B cell (primary cell): ENCODE measurements around the gene FIBCD1. TPM values are rescaled to one million over a fixed set of nuclear protein-coding genes. Genes with fewer than 3 reads are reported as not detected.

ENCODE experiments used
- ATAC-seq: fragments of 200-7000 bp; cut with Tn5 transposase; one replicate; pipeline ENCODE4 v1.10.0; 2021; ENCODE audit warnings: low read depth, mild to moderate bottlenecking, moderate number of reproducible peaks, moderate library complexity
- CTCF ChIA-PET: fragments of 350-600 bp; sonication (Branson Sonifier 250); formaldehyde crosslinking; loops from one replicate; lab custom pipeline; 2021; ENCODE audit warnings: antibody characterized with exemption, inconsistent platforms; lab: Charles Lee
- POLR2A ChIA-PET: fragments of 350-600 bp; sonication (Branson Sonifier 250); formaldehyde crosslinking; loops from one replicate; lab custom pipeline; 2021; ENCODE audit warnings: antibody characterized with exemption; lab: Charles Lee
- DNase-seq: peaks from one replicate; pipeline ENCODE4 v3.0.0; 2013
- H2AFZ ChIP-seq: 2 replicates; pipeline ENCODE4 v1.6.1; 2012; ENCODE audit warnings: mild to moderate bottlenecking, low read depth, low read length; ENCODE audit not compliant: insufficient read depth, poor library complexity, severe bottlenecking
- H3K27ac ChIP-seq, 2 donors: 1 replicate in 1 of 2; 2 replicates in 1 of 2; pipeline ENCODE4 v1.5.1; 2012 to 2013; ENCODE audit warnings: low read length in 2 of 2, mild to moderate bottlenecking in 2 of 2, moderate library complexity in 1 of 2
- H3K27me3 ChIP-seq, 4 experiments: fragments of 200-600 bp in 1 of 4; sonication (generic) in 1 of 4; replicated peaks in 1 of 4; 1 replicate in 2 of 4; 2 replicates in 2 of 4; pipeline versions ENCODE4 v1.6.1 to v1.7.0; 2013 to 2016; ENCODE audit warnings: low read length in 3 of 4, mild to moderate bottlenecking in 2 of 4, mixed read lengths in 1 of 4, moderate library complexity in 1 of 4; ENCODE audit not compliant: insufficient read depth in 4 of 4, control insufficient read depth in 3 of 4; ENCODE audit errors: control extremely low read depth in 1 of 4
- H3K36me3 ChIP-seq, 2 experiments: replicated peaks in 1 of 2; 1 replicate in 1 of 2; 2 replicates in 1 of 2; pipeline versions ENCODE4 v1.6.1 to v1.7.1; 2013; ENCODE audit warnings: low read length in 1 of 2; ENCODE audit not compliant: insufficient read depth in 2 of 2, control insufficient read depth in 1 of 2; ENCODE audit errors: control extremely low read depth in 1 of 2, extremely low read depth in 1 of 2
- H3K4me1 ChIP-seq, 2 donors: fragments of 200-600 bp in 1 of 2; sonication (generic) in 1 of 2; 1 replicate in 1 of 2; 2 replicates in 1 of 2; pipeline versions ENCODE4 v1.5.1 to v1.6.1; 2013 to 2017; ENCODE audit warnings: low read length in 2 of 2; ENCODE audit not compliant: control insufficient read depth in 2 of 2, insufficient read depth in 2 of 2
- H3K4me2 ChIP-seq: replicated peaks from 2 replicates; pipeline ENCODE3; 2012; ENCODE audit warnings: mild to moderate bottlenecking, low read depth, low read length; ENCODE audit not compliant: poor library complexity, severe bottlenecking
- H3K4me3 ChIP-seq, 5 experiments: fragments of 200-600 bp in 1 of 5; sonication (generic) in 1 of 5; 1 replicate in 3 of 5; 2 replicates in 2 of 5; pipeline versions ENCODE4 v1.5.1 to v1.7.0; 2011 to 2016; ENCODE audit warnings: low read length in 4 of 5, mild to moderate bottlenecking in 4 of 5, low read depth in 2 of 5, control low read depth in 1 of 5, moderate library complexity in 1 of 5; ENCODE audit not compliant: insufficient read depth in 1 of 5; ENCODE audit errors: control extremely low read depth in 1 of 5, extremely low read depth in 1 of 5
- H3K79me2 ChIP-seq: fragments of 200-600 bp; sonication (generic); one replicate; pipeline ENCODE4 v1.6.0; 2016; ENCODE audit warnings: low read length; ENCODE audit not compliant: control insufficient read depth, insufficient read depth
- H3K9ac ChIP-seq: fragments of 200-600 bp; sonication (generic); 2 replicates; pipeline ENCODE4 v1.6.1; 2017; ENCODE audit warnings: mild to moderate bottlenecking, low read length, moderate library complexity
- H3K9me3 ChIP-seq, 3 donors: one replicate each; pipeline versions ENCODE4 v1.6.1 to v1.7.1; 2013; ENCODE audit warnings: low read length in 2 of 3; ENCODE audit not compliant: control insufficient read depth in 2 of 3, insufficient read depth in 1 of 3; ENCODE audit errors: control extremely low read depth in 1 of 3
- H4K20me1 ChIP-seq: 2 replicates; pipeline ENCODE4 v1.6.0; 2012; ENCODE audit warnings: mild to moderate bottlenecking, low read length; ENCODE audit not compliant: insufficient read depth, control insufficient read depth, poor library complexity, severe bottlenecking
- H3K27ac Mint-ChIP-seq: one replicate; pipeline ENCODE4 v1.8.0; 2021; ENCODE audit warnings: mixed read lengths
- H3K27me3 Mint-ChIP-seq: one replicate; pipeline ENCODE4 v1.8.0; 2021; ENCODE audit warnings: mixed read lengths
- H3K4me1 Mint-ChIP-seq: one replicate; pipeline ENCODE4 v1.8.0; 2021; ENCODE audit warnings: mixed read lengths
- H3K4me3 Mint-ChIP-seq: one replicate; pipeline ENCODE4 v1.8.0; 2021; ENCODE audit warnings: mixed read lengths
- H3K9me3 Mint-ChIP-seq: one replicate; pipeline ENCODE4 v1.8.0; 2022; ENCODE audit warnings: mixed read lengths; ENCODE audit not compliant: insufficient read depth
- CTCF ChIP-seq: fragments of 200-600 bp; IDR thresholded peaks from one replicate; pipeline ENCODE4 v1.8.0; 2022; ENCODE audit warnings: antibody characterized with exemption, mild to moderate bottlenecking
- EZH2 ChIP-seq: IDR thresholded peaks from 2 replicates; pipeline ENCODE4 v1.6.1; 2012; ENCODE audit warnings: borderline replicate concordance, low read depth, mild to moderate bottlenecking, moderate library complexity, low read length; ENCODE audit not compliant: insufficient read depth, poor library complexity, severe bottlenecking
- WGBS: methylation state at CpG from one replicate; pipeline ENCODE4 v1.1.5; 2013; ENCODE audit warnings: missing lambda C conversion rate; ENCODE audit not compliant: insufficient coverage; 5-methylcytosine and 5-hydroxymethylcytosine counted together
- intact Hi-C: fragments of 100-400 bp; cut with micrococcal nuclease; formaldehyde crosslinking; loops from one replicate; pipeline ENCODE4 v1.10.0; 2022
- polyA plus RNA-seq: library from polyadenylated mRNA; depleted of rRNA; stranded (reverse); fragments of >200 nt; gene quantifications from 2 replicates; pipeline ENCODE4 v1.2.3, GENCODE V29; 2012
- total RNA-seq, 2 donors: library from RNA; stranded (reverse); fragments of 120-200 nt in 1 of 2; gene quantifications; 1 replicate in 1 of 2; 2 replicates in 1 of 2; pipeline versions ENCODE4 v1.2.3 to v1.2.4, GENCODE V29; 2013 to 2022

FIBCD1 gene
- total and polyA plus RNA-seq, 2 donors (not counting 1 experiment from before 2014, with no cell fraction given): not detected

GRCh38 chr9:130920233-130920632, 18.8 kb downstream of the FIBCD1 start:
- Histone ChIP-seq H3K27me3 (no peaks in the 10 kb centered on the region), H3K79me2 (no peaks in the 10 kb centered on the region), H3K9ac (no peak overlapping the region), H3K36me3 (no peaks in the 10 kb centered on the region), H3K4me3 (no peak overlapping the region), H2AFZ (no peak overlapping the region), H3K4me2 (no peak overlapping the region), H4K20me1 (no peaks in the 10 kb centered on the region), H3K27ac (no peak overlapping the region), H3K9me3 (no peaks in the 10 kb centered on the region), H3K4me1 (no peaks in the 10 kb centered on the region)
- ChIA-PET POLR2A (no interaction called here), CTCF (interaction anchor here (0.6 kb wide), 1 partner anchor 8 kb away, joined by 5 read pairs; no protein-coding TSS in a partner anchor)
- Mint-ChIP-seq H3K27ac (no peak overlapping the region), H3K9me3 (no peaks in the 10 kb centered on the region), H3K4me3 (no peak overlapping the region), H3K4me1 (no peaks in the 10 kb centered on the region), H3K27me3 (peaks cover 22% of the 10 kb centered on the region)
- TF ChIP-seq EZH2 (no peak), CTCF (no peak)
- intact Hi-C loops: no loop called here
- DNase-seq (no peak), ATAC-seq (no peak)
- WGBS: 100% methylated on average over 7 of the region's 8 CpGs

- Mint-ChIP-seq H3K27ac (peak overlapping the region; percentile 20), H3K4me1 (no peaks in the 10 kb centered on the region), H3K27me3 (peaks cover 18% of the 10 kb centered on the region), H3K4me3 (no peak overlapping the region), H3K9me3 (no peaks in the 10 kb centered on the region)
- ATAC-seq (no peak), DNase-seq (no peak)
- no peaks in the 10 kb centered on the region for H4K20me1 ChIP-seq
- no peak overlapping the region for H3K4me2 ChIP-seq
- H3K9me3 ChIP-seq: no peaks in the 10 kb centered on the region
- intact Hi-C loops: no loop called here
- no peak overlapping the region for H2AFZ ChIP-seq
- no peaks in the 10 kb centered on the region for H3K4me1 ChIP-seq
- no peaks in the 10 kb centered on the region for H3K36me3 ChIP-seq
- TF ChIP-seq EZH2: no peak
- TF ChIP-seq CTCF: no peak
- ChIA-PET POLR2A (no interaction called here), CTCF (no interaction called here)
- no peak overlapping the region for H3K27ac ChIP-seq
- no peak overlapping the region for H3K9ac ChIP-seq
- WGBS: 75% methylated on average over 14 of the region's 14 CpGs
- H3K79me2 ChIP-seq: no peaks in the 10 kb centered on the region
- no peaks in the 10 kb centered on the region for H3K27me3 ChIP-seq
- H3K4me3 ChIP-seq: no peak overlapping the region
These were observed 19.4 kb downstream of the FIBCD1 start for GRCh38 chr9:130919559-130920145.
